ENCODE data around the gene MYO1E. TPM values are rescaled to one million over a fixed set of nuclear protein-coding genes. Genes with fewer than 3 reads are reported as not detected.
A peak's percentile ranks its signal among the peaks of the same experiment; 100 is the strongest.

MYO1E gene
- total and polyA plus RNA-seq, 8 donors = 31.4 to 101 (median 39.9) TPM

- Histone ChIP-seq H3K4me1 (no peaks in the 10 kb centered on the region), H3K9me3 (no peaks in the 10 kb centered on the region), H3K27ac (no peak overlapping the region), H3K27me3 (no peaks in the 10 kb centered on the region), H3K4me3 (no peak overlapping the region), H3K36me3 (peaks cover 0 to 7% of the 10 kb centered on the region in 2 donors)
- TF ChIP-seq, protein P1, sequence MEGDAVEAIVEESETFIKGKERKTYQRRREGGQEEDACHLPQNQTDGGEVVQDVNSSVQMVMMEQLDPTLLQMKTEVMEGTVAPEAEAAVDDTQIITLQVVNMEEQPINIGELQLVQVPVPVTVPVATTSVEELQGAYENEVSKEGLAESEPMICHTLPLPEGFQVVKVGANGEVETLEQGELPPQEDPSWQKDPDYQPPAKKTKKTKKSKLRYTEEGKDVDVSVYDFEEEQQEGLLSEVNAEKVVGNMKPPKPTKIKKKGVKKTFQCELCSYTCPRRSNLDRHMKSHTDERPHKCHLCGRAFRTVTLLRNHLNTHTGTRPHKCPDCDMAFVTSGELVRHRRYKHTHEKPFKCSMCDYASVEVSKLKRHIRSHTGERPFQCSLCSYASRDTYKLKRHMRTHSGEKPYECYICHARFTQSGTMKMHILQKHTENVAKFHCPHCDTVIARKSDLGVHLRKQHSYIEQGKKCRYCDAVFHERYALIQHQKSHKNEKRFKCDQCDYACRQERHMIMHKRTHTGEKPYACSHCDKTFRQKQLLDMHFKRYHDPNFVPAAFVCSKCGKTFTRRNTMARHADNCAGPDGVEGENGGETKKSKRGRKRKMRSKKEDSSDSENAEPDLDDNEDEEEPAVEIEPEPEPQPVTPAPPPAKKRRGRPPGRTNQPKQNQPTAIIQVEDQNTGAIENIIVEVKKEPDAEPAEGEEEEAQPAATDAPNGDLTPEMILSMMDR (IDR thresholded peaks at IDR 0.05) = no peak
- intact Hi-C loops (cut with DNase I) = no loop called here
- ATAC-seq (peak; percentile 58), DNase-seq (no peak)
These were observed 116.9 kb downstream of the MYO1E start for GRCh38 chr15:59255680-59256336.

- DNase-seq (no peak), ATAC-seq (no peak)
- intact Hi-C loops (cut with DNase I) = no loop called here
- H3K27me3 ChIP-seq = no peaks in the 10 kb centered on the region
- no peaks in the 10 kb centered on the region for H3K9me3 ChIP-seq
- no peak overlapping the region for H3K4me3 ChIP-seq
- H3K27ac ChIP-seq = no peak overlapping the region
- no peaks in the 10 kb centered on the region for H3K4me1 ChIP-seq
- TF ChIP-seq, protein P1 (IDR thresholded peaks at IDR 0.05) = no peak
- H3K36me3 ChIP-seq = peaks cover 0 to 7% of the 10 kb centered on the region in 2 donors
These were observed 120.5 kb downstream of the MYO1E start for GRCh38 chr15:59252137-59252536.

- no peak overlapping the region for H3K4me3 ChIP-seq
- H3K36me3 ChIP-seq = peaks cover 0 to 7% of the 10 kb centered on the region in 2 donors
- intact Hi-C loops (cut with DNase I) = no loop called here
- no peaks in the 10 kb centered on the region for H3K27me3 ChIP-seq
- H3K9me3 ChIP-seq = no peaks in the 10 kb centered on the region
- TF ChIP-seq, protein P1 (IDR thresholded peaks at IDR 0.05) = no peak
- DNase-seq (no peak), ATAC-seq (no peak)
- H3K27ac ChIP-seq = no peak overlapping the region
- H3K4me1 ChIP-seq = no peaks in the 10 kb centered on the region
These were observed 121.4 kb downstream of the MYO1E start for GRCh38 chr15:59251001-59251845.

GRCh38 chr15:59250249-59250648 lies 122.4 kb downstream of the MYO1E start:
- ATAC-seq = no peak
- Histone ChIP-seq H3K27me3 (no peaks in the 10 kb centered on the region), H3K4me1 (no peaks in the 10 kb centered on the region), H3K4me3 (no peak overlapping the region), H3K9me3 (no peaks in the 10 kb centered on the region), H3K36me3 (peaks cover 0 to 6% of the 10 kb centered on the region in 2 donors), H3K27ac (no peak overlapping the region)
- TF ChIP-seq, protein P1 (IDR thresholded peaks at IDR 0.05) = no peak
- intact Hi-C loops (cut with DNase I) = no loop called here
- DNase-seq = no peak

DNA sequence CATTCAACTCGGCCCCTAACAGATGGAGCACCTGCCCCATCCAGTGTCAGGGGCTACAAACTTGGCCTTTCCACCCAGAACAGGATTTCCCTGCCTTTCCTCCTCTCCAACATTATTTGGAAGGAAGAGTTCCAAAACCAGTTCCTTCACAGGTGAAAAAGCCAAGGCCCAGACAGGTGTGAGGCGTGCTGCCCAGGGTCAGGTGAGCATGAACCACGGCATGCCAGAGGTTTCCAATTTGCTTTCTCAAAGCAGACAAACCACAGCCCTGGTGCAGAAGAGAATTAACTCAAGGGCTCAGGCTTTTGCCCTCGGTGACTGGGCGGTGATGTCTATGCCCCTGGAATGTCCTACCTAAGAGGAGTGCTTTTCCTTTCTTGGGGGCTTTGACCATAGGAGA lies 122.9 kb downstream of the MYO1E start:
- DNase-seq = no peak
- no peaks in the 10 kb centered on the region for H3K4me1 ChIP-seq
- no peak for ATAC-seq
- no peak overlapping the region for H3K27ac ChIP-seq
- no peaks in the 10 kb centered on the region for H3K9me3 ChIP-seq
- H3K4me3 ChIP-seq = no peak overlapping the region
- intact Hi-C loops (cut with DNase I) = loop anchor here in 1 of 2 donors (10.0 kb wide), 1 partner anchor 75 kb away; no protein-coding TSS in a partner anchor
- H3K36me3 ChIP-seq = peaks cover 0 to 1% of the 10 kb centered on the region in 2 donors
- H3K27me3 ChIP-seq = no peaks in the 10 kb centered on the region
- TF ChIP-seq, protein P1 (IDR thresholded peaks at IDR 0.05) = no peak

All from left lung (tissue), 10 donors.